Measurements from ENCODE around the gene SORCS1.

DNA sequence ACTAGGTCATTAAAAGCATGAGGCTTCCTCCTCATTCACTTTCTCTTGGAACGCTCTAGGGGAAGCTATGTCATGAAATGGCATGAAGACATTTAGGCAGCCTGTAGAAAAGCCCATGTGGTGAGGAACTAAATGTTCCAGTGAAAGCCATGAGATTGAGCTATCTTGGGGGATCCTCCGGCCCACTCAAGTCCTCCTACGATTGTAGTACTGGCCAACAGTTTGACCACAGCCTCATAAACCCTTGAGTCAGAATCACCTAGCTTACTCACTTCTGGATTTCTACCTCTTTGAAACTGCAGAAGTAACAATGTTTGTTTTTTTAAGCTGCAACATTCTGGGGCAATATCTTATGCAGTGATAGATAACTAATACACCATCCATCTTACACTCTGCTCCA lies 605.1 kb downstream of the SORCS1 start:
- no peak for TF ChIP-seq EP300 (IDR thresholded peaks at IDR 0.05)
- no peak for TF ChIP-seq POLR2A (IDR thresholded peaks at IDR 0.05; ENCODE audit: low read depth)
- TF ChIP-seq POLR2AphosphoS5 (IDR thresholded peaks at IDR 0.05), result no peak

Data from esophagus muscularis mucosa (tissue), 3 donors.